Osteocyte (in vitro differentiated cells): ENCODE measurements around the gene ING5. TPM values are rescaled to one million over a fixed set of nuclear protein-coding genes. Genes with fewer than 3 reads are reported as not detected.

Experiments used
- DNase-seq: peaks from one replicate; pipeline ENCODE4 v3.0.0; 2021; ENCODE audit warnings: mixed read lengths; ENCODE audit not compliant: unreplicated experiment; ENCODE audit errors: extremely low spot score
- H3K27ac Mint-ChIP-seq: one replicate; pipeline ENCODE4 v1.8.0; 2021; ENCODE audit warnings: mild to moderate bottlenecking, mixed read lengths; ENCODE audit not compliant: unreplicated experiment
- H3K27me3 Mint-ChIP-seq: one replicate; pipeline ENCODE4 v1.8.0; 2021; ENCODE audit warnings: mixed read lengths; ENCODE audit not compliant: unreplicated experiment
- H3K36me3 Mint-ChIP-seq: one replicate; pipeline ENCODE4 v1.8.0; 2021; ENCODE audit warnings: mixed read lengths; ENCODE audit not compliant: unreplicated experiment
- H3K4me1 Mint-ChIP-seq: one replicate; pipeline ENCODE4 v1.8.0; 2021; ENCODE audit warnings: mixed read lengths; ENCODE audit not compliant: unreplicated experiment
- H3K4me3 Mint-ChIP-seq: one replicate; pipeline ENCODE4 v1.8.0; 2021; ENCODE audit warnings: mild to moderate bottlenecking, moderate library complexity, mixed read lengths; ENCODE audit not compliant: unreplicated experiment
- H3K9me3 Mint-ChIP-seq: one replicate; pipeline ENCODE4 v1.8.0; 2021; ENCODE audit warnings: mixed read lengths; ENCODE audit not compliant: unreplicated experiment
- total RNA-seq: library from RNA; stranded (reverse); gene quantifications from 2 replicates; pipeline ENCODE4 v1.2.1, GENCODE V29; 2021
- TF ChIP-seq, protein P1 (sequence below): fragments of 200-600 bp; sonication (generic); IDR thresholded peaks from 2 replicates; pipeline ENCODE4 v1.5.0; 2021; ENCODE audit warnings: antibody characterized with exemption, mild to moderate bottlenecking, moderate library complexity

The ING5 gene
- total RNA-seq, 1 donor from 2014 or later, result 32.0 TPM

DNA sequence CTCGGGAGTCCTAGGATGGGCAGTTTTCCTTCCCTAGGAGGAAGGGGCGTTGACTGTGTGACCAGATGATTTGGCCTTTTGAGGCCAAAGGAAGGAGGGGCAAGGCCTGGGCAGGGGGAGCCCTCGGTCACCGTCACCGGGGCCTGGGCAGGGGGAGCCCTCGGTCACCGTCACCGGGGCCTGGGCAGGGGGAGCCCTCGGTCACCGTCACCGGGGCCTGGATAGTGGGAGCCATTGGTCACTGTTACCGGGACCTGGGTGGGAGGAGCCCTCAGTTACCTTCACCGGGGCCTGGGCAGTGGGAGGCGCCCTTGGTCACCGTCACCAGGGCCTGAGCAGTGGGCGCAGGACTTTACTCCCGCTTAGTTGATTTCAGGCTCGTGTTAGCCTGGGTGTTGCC is 49.9 kb downstream of the ING5 start:
- Mint-ChIP-seq H3K9me3 (no peaks in the 10 kb centered on the region), H3K36me3 (peaks cover 12% of the 10 kb centered on the region), H3K4me3 (no peak overlapping the region), H3K27ac (no peak overlapping the region), H3K4me1 (no peaks in the 10 kb centered on the region), H3K27me3 (no peaks in the 10 kb centered on the region)
- no peak for DNase-seq
- TF ChIP-seq, protein P1, sequence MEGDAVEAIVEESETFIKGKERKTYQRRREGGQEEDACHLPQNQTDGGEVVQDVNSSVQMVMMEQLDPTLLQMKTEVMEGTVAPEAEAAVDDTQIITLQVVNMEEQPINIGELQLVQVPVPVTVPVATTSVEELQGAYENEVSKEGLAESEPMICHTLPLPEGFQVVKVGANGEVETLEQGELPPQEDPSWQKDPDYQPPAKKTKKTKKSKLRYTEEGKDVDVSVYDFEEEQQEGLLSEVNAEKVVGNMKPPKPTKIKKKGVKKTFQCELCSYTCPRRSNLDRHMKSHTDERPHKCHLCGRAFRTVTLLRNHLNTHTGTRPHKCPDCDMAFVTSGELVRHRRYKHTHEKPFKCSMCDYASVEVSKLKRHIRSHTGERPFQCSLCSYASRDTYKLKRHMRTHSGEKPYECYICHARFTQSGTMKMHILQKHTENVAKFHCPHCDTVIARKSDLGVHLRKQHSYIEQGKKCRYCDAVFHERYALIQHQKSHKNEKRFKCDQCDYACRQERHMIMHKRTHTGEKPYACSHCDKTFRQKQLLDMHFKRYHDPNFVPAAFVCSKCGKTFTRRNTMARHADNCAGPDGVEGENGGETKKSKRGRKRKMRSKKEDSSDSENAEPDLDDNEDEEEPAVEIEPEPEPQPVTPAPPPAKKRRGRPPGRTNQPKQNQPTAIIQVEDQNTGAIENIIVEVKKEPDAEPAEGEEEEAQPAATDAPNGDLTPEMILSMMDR, result no peak

DNA sequence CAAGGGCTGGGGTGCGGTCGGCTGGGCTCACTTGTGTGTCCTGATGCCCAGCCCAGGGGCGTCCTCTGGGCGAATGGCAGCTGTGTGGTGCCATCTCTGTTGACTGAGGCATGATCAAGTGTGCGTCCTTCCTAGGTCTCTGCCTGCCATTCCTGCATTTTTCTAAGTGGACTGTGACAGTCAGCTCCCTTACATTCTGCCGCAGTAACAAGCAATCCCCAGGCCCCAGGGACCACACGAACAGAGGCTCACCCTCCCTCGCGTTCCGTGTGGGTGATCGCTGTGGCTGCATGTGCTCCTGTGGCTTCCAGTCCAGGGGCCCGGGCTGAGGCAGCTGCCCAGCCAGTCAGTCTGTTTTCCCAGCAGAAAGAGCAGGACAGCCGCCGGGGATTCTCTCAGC is 50.4 kb downstream of the ING5 start:
- Mint-ChIP-seq H3K27ac (no peak overlapping the region), H3K27me3 (no peaks in the 10 kb centered on the region), H3K4me1 (no peaks in the 10 kb centered on the region), H3K9me3 (no peaks in the 10 kb centered on the region), H3K4me3 (no peak overlapping the region), H3K36me3 (peaks cover 12% of the 10 kb centered on the region)
- DNase-seq, result no peak
- TF ChIP-seq, protein P1, result no peak

DNA sequence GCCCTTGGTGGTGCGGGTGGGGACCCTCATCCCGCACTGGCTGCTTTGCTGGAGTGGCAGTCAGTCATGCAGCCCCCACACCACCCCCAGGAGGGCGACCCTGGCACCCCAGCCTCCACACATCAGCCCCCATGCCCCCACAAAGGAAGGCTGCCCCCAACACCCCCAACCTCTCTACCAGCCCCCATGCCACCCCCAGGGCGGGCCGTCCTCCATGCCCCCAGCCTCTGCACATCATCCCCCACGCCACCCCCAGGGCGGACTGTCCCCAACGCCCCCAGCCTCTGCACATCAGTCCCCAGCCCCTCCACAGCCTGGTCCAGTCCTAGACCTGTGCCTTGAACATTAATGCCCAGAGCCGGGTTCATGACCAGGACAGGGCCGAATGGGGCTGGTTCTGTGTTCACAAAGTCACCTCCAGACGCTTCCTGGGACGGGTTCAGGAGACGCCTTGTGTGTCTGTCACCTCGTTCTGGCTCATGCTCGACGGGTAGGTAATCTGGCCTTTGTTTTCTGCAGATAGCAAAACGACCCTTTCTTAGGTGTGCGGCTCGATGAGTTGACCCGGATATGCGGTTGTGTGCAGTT is 50.9 kb downstream of the ING5 start:
- TF ChIP-seq, protein P1, result no peak
- no peaks in the 10 kb centered on the region for H3K9me3 Mint-ChIP-seq
- H3K36me3 Mint-ChIP-seq, result peaks cover 12% of the 10 kb centered on the region
- H3K27ac Mint-ChIP-seq, result no peak overlapping the region
- H3K4me1 Mint-ChIP-seq, result no peaks in the 10 kb centered on the region
- no peak overlapping the region for H3K4me3 Mint-ChIP-seq
- H3K27me3 Mint-ChIP-seq, result no peaks in the 10 kb centered on the region
- no peak for DNase-seq

DNA sequence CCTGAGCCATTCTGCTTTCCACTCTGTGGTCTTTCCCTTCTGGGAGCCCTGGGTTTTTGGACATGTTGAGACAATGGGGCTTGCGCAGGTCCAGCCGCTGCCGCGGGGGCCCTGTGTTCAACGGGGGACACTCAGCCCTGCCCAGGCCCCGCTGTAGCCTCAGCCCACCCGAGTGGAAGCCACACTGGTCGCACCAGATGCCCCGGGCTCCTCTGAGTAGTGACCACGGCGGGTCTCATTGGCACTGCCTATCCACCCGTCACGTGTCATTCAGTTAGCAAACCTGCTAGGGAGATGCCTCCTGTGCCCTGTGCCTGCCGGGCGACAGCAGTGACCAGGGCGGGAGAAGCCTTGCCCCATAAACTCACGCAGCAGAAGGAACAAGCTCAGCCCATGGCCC is 51.7 kb downstream of the ING5 start:
- Mint-ChIP-seq H3K4me3 (no peak overlapping the region), H3K27me3 (no peaks in the 10 kb centered on the region), H3K4me1 (no peaks in the 10 kb centered on the region), H3K36me3 (peaks cover 17% of the 10 kb centered on the region), H3K27ac (no peak overlapping the region), H3K9me3 (no peaks in the 10 kb centered on the region)
- DNase-seq, result no peak
- TF ChIP-seq, protein P1, result no peak

DNA sequence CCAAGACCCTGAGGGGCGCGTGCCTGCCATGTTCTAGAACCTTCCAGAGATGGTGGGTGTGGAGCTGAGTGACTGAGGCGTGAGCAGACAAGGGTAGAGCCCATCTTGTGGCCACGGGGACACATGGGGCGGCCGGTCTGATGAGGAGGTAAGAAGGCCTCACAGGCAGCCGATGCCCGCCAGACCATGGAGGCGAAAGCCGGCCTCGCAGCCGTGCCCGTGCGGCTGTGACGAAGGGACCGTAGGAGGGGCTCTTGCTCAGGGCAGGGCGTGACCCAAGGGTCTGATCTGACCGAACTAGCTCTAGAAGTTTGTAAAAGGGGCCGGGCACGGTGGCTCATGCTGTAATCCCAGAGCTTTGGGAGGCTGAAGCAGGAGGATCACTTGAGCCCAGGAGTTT is 52.2 kb downstream of the ING5 start:
- H3K9me3 Mint-ChIP-seq, result no peaks in the 10 kb centered on the region

More for the DNA sequence above, 52.2 kb downstream of the ING5 start:
- TF ChIP-seq, protein P1, result no peak
- Mint-ChIP-seq H3K27ac (no peak overlapping the region), H3K4me3 (no peak overlapping the region), H3K27me3 (no peaks in the 10 kb centered on the region), H3K4me1 (no peaks in the 10 kb centered on the region), H3K36me3 (peaks cover 13% of the 10 kb centered on the region)
- DNase-seq, result no peak
